GM12878 (cell line): Measurements from ENCODE around the gene CSF2. TPM values are rescaled to one million over a fixed set of nuclear protein-coding genes. Genes with fewer than 3 reads are reported as not detected.

Experiments used
- ATAC-seq: fragments of 200-7000 bp; cut with Tn5 transposase; 3 replicates; pipeline ENCODE4 v1.9.1; 2020; ENCODE audit warnings: mild to moderate bottlenecking, moderate library complexity
- BruUV-seq: library from RNA; stranded (reverse); fragments of 400-500 nt; replicated peaks from 2 replicates; lab custom pipeline; 2021; lab: Mats Ljungman, UMichigan
- CTCF ChIA-PET: fragments of 300-600 bp; sonication (Branson Sonifier 250); formaldehyde crosslinking; extraction: SDS; loops from one replicate; lab custom pipeline; 2021; ENCODE audit warnings: inconsistent platforms; lab: Yijun Ruan, JAX
- POLR2A ChIA-PET: fragments of 350-600 bp; formaldehyde crosslinking; extraction: SDS; loops from one replicate; lab custom pipeline; 2021; ENCODE audit warnings: inconsistent platforms; lab: Charles Lee
- RAD21 ChIA-PET: fragments of 300-600 bp; sonication (Branson Sonifier 250); formaldehyde crosslinking; loops from one replicate; lab custom pipeline; 2023; ENCODE audit warnings: antibody characterized with exemption; ENCODE audit not compliant: unreplicated experiment; lab: Charles Lee
- SMC1A ChIA-PET: fragments of 300-600 bp; sonication (Branson Sonifier 250); formaldehyde crosslinking; loops from one replicate; lab custom pipeline; 2023; ENCODE audit not compliant: unreplicated experiment, uncharacterized antibody; lab: Charles Lee
- DNase-seq: peaks from one replicate; pipeline ENCODE4 v3.0.0-alpha.2; 2011; ENCODE audit warnings: low read depth, low spot score
- FAIRE-seq: peaks from 3 replicates; lab custom pipeline; 2011; peaks lifted over from hg19 to GRCh38; lab: Jason Lieb, UNC
- H2AFZ ChIP-seq: 2 replicates; pipeline ENCODE4 v1.6.0; 2011; ENCODE audit warnings: low read depth, low read length, control low read depth; ENCODE audit not compliant: control insufficient read depth
- H3K27ac ChIP-seq: 2 replicates; pipeline ENCODE4 v1.5.1; 2011; ENCODE audit warnings: control low read depth; ENCODE audit not compliant: control insufficient read depth, insufficient read depth
- H3K27me3 ChIP-seq, 2 experiments: replicated peaks in 1 of 2; 2 replicates each; pipeline versions ENCODE4 v1.6.0 to v1.6.1; 2011; ENCODE audit warnings: low read length in 1 of 2; ENCODE audit not compliant: control insufficient read depth in 2 of 2, insufficient read depth in 2 of 2
- H3K36me3 ChIP-seq, 2 experiments: 2 replicates each; pipeline ENCODE4 v1.5.1; 2011; ENCODE audit warnings: low read length in 1 of 2; ENCODE audit not compliant: control insufficient read depth in 2 of 2, insufficient read depth in 2 of 2
- H3K4me1 ChIP-seq: 2 replicates; pipeline ENCODE4 v1.6.1; 2011; ENCODE audit warnings: mild to moderate bottlenecking, low read length, moderate library complexity, mixed read lengths; ENCODE audit not compliant: control insufficient read depth, insufficient read depth
- H3K4me2 ChIP-seq: 2 replicates; pipeline ENCODE4 v1.6.0; 2011; ENCODE audit warnings: control low read depth; ENCODE audit not compliant: control insufficient read depth, insufficient read depth
- H3K4me3 ChIP-seq: fragments of 200-600 bp; sonication (generic); 2 replicates; pipeline ENCODE4 v1.5.1; 2016
- H3K79me2 ChIP-seq: 2 replicates; pipeline ENCODE4 v1.6.0; 2011; ENCODE audit warnings: low read length; ENCODE audit not compliant: control insufficient read depth, insufficient read depth
- H3K9ac ChIP-seq: 2 replicates; pipeline ENCODE4 v1.8.0; 2011; ENCODE audit warnings: low read length, control low read depth, mixed read lengths; ENCODE audit not compliant: control insufficient read depth, insufficient read depth
- H3K9me3 ChIP-seq: replicated peaks from 3 replicates; pipeline ENCODE4 v1.5.1; 2011; ENCODE audit warnings: mild to moderate bottlenecking, low read length; ENCODE audit not compliant: control insufficient read depth, insufficient read depth
- H4K20me1 ChIP-seq: 2 replicates; pipeline ENCODE4 v1.6.0; 2011; ENCODE audit not compliant: control insufficient read depth, insufficient read depth
- BACH1 ChIP-seq: fragments of 450-650 bp; IDR thresholded peaks from 2 replicates; pipeline ENCODE4 v1.6.1; 2017; ENCODE audit warnings: mild to moderate bottlenecking, borderline replicate concordance
- BRCA1 ChIP-seq: IDR thresholded peaks from 2 replicates; pipeline ENCODE4 v1.6.1; 2011; ENCODE audit warnings: low read depth, low read length, improper control_type of control experiment
- CBX5 ChIP-seq: sonication (generic); IDR thresholded peaks from 2 replicates; pipeline ENCODE4 v1.6.1; 2016; ENCODE audit warnings: low read depth, moderate library complexity, mild to moderate bottlenecking, inconsistent platforms
- MTA2 ChIP-seq: fragments of 450-650 bp; IDR thresholded peaks from 2 replicates; pipeline ENCODE4 v1.6.1; 2016; ENCODE audit warnings: low read depth, mild to moderate bottlenecking, moderate library complexity
- MYC ChIP-seq: IDR thresholded peaks from 2 replicates; pipeline ENCODE4 v1.6.1; 2011; ENCODE audit warnings: mild to moderate bottlenecking, low read length, moderate library complexity, inconsistent platforms; ENCODE audit not compliant: insufficient read depth, insufficient replicate concordance, insufficient read length, severe bottlenecking
- NBN ChIP-seq: fragments of 450-650 bp; IDR thresholded peaks from 2 replicates; pipeline ENCODE4 v1.6.1; 2016
- NFXL1 ChIP-seq: fragments of 450-650 bp; IDR thresholded peaks from 2 replicates; pipeline ENCODE4 v1.6.1; 2017; ENCODE audit warnings: antibody characterized with exemption, mild to moderate bottlenecking, borderline replicate concordance
- NRF1 ChIP-seq: conservative IDR thresholded peaks from 2 replicates; pipeline ENCODE4 v1.6.1; 2011; ENCODE audit warnings: mild to moderate bottlenecking, low read depth, low read length, improper control_type of control experiment
- SIN3A ChIP-seq: IDR thresholded peaks from 2 replicates; pipeline ENCODE4 v1.6.1; 2012; ENCODE audit warnings: low read depth, low read length, improper control_type of control experiment
- SIX5 ChIP-seq: IDR thresholded peaks from 2 replicates; pipeline ENCODE4 v1.6.1; 2011; ENCODE audit warnings: mild to moderate bottlenecking, low read depth, low read length, moderate library complexity; ENCODE audit not compliant: severe bottlenecking
- SPI1 ChIP-seq: IDR thresholded peaks from 2 replicates; pipeline ENCODE4 v1.6.1; 2011; ENCODE audit warnings: low read depth, mild to moderate bottlenecking, low read length, moderate library complexity, borderline replicate concordance; ENCODE audit not compliant: insufficient read depth
- SRF ChIP-seq, 2 experiments: IDR thresholded peaks; 2 replicates each; pipeline ENCODE4 v1.6.1; 2011; ENCODE audit warnings: low read depth in 2 of 2, low read length in 2 of 2, mild to moderate bottlenecking in 1 of 2, moderate library complexity in 1 of 2
- SUZ12 ChIP-seq: fragments of 200-600 bp; sonication (generic); IDR thresholded peaks from one replicate; pipeline ENCODE4 v1.6.1; 2018; ENCODE audit warnings: antibody characterized with exemption, mild to moderate bottlenecking; ENCODE audit not compliant: unreplicated experiment
- TCF12 ChIP-seq: IDR thresholded peaks from 2 replicates; pipeline ENCODE4 v1.6.1; 2011; ENCODE audit warnings: low read depth, mild to moderate bottlenecking, low read length
- in situ Hi-C: fragments of 300-500 bp; cut with MboI; formaldehyde crosslinking; loops from 9 replicates; pipeline ENCODE4 v1.14.3; 2018; ENCODE audit warnings: mixed read lengths
- intact Hi-C: fragments of 100-400 bp; cut with micrococcal nuclease; formaldehyde crosslinking; loops from one replicate; pipeline ENCODE4 v1.14.2; 2022; ENCODE audit not compliant: unreplicated experiment
- polyA plus RNA-seq, 11 experiments: library from polyadenylated mRNA; depleted of rRNA in 4 of 11; unstranded in 6 of 11; stranded (reverse) in 5 of 11; fragments of >200 nt; fragmentation: Nextera tagmentation in 4 of 11; fragmentation: Illumina TruSeq in 1 of 11; extraction: Ambion mirVana in 4 of 11; extraction: Trizol in 1 of 11; gene quantifications; 1 replicate in 1 of 11; 2 replicates in 10 of 11; pipeline versions ENCODE4 v1.2.1 to v1.2.3, GENCODE V29; 2011 to 2016; ENCODE audit warnings: inconsistent platforms in 2 of 11, missing spikeins in 2 of 11, low read depth in 1 of 11
- total RNA-seq, 4 experiments: library from RNA; depleted of rRNA in 3 of 4; stranded (reverse); fragments of >200 nt in 3 of 4; fragmentation: Illumina TruSeq in 1 of 4; extraction: Trizol in 1 of 4; gene quantifications; 2 replicates each; pipeline versions ENCODE4 v1.2.1 to v1.2.3, GENCODE V29; 2013 to 2021
- TF ChIP-seq, protein P1 (sequence below): fragments of 450-650 bp; formaldehyde crosslinking; IDR thresholded peaks from 2 replicates; pipeline ENCODE4 v1.4.0; 2020; ENCODE audit warnings: mild to moderate bottlenecking, moderate library complexity
- TF ChIP-seq, protein P2 (sequence below): fragments of 450-650 bp; IDR thresholded peaks from 2 replicates; pipeline ENCODE4 v1.6.1; 2016; ENCODE audit warnings: mild to moderate bottlenecking
- TF ChIP-seq, protein P3 (sequence below): IDR thresholded peaks from 2 replicates; pipeline ENCODE4 v1.6.1; 2012; ENCODE audit warnings: low read depth, low read length, improper control_type of control experiment
- TF ChIP-seq, protein P4 (sequence below): IDR thresholded peaks from 2 replicates; pipeline ENCODE4 v1.6.1; 2012; ENCODE audit warnings: low read depth, low read length, improper control_type of control experiment

CSF2 gene
- total and polyA plus RNA-seq, 10 of the 15 experiments (the other 5 are each of a cell fraction or from before 2014, with no cell fraction given), result 0.15 to 2.0 (median 0.69) TPM; not detected in 2

DNA sequence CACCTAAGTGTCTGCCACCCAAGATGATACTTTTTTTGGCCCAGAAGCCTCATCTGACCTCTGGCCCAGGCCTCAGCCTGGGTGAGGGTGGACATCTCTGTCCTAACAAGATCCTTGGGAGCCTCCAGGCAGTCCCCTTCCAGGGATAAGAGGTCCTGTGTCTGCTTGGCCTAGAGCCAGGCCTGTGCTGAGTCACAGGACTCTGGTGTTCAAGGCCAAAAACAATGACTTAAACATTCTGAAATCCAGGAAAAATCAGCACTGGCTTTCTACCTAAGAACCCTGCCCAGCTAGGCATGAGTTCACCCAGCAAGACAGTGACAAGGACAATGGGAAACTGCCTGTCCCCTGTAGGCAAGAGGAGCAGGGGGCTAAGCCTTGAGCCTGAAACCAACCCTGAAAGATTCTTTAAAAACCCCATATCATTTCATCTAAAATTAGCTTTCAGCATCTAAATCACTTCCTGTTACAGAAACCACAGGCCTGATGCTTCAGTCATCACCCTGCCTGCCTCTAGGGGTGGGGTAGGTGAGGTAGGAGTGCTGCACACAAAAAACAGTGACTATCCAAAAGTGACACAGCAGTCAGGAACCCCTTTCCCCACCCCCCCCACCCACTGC is 29.9 kb downstream of the CSF2 start:
- peak; percentile 78 for DNase-seq
- H3K9me3 ChIP-seq, result no peaks in the 10 kb centered on the region
- peak overlapping the region; percentile 95 for H3K4me2 ChIP-seq
- H2AFZ ChIP-seq, result no peak overlapping the region; the same call in 1 of the 2 replicates
- BruUV-seq, result no TSS peak
- RAD21 ChIA-PET, result interaction anchor here (1.0 kb wide), 1 partner anchor 74 kb away, joined by 3 read pairs; no protein-coding TSS in a partner anchor
- H4K20me1 ChIP-seq, result no peaks in the 10 kb centered on the region
- no peaks in the 10 kb centered on the region for H3K79me2 ChIP-seq
- H3K9ac ChIP-seq, result peak overlapping the region; percentile 70
- intact Hi-C loops, result loop anchor here (1.0 to 2.0 kb wide), 3 partner anchors 39 to 387 kb away; partner anchors contain the start of gene IRF1
- 0 out of 2 replicates have a peak overlapping the region, but pooled peaks have one; percentile 14 for H3K4me3 ChIP-seq
- H3K27me3 ChIP-seq, result no peaks in the 10 kb centered on the region
- H3K27ac ChIP-seq, result peak overlapping the region; percentile 98
- POLR2A ChIA-PET, result interaction anchor here (0.6 kb wide), 1 partner anchor 895 kb away, joined by 4 read pairs; no protein-coding TSS in a partner anchor
- CTCF ChIA-PET, result interaction anchor here (1.2 to 1.9 kb wide), 2 partner anchors 41 to 87 kb away, joined by 4 to 7 read pairs; no protein-coding TSS in a partner anchor
- FAIRE-seq, result peak; percentile 59
- SMC1A ChIA-PET, result interaction anchor here (1.2 to 1.6 kb wide), 2 partner anchors 33 to 87 kb away, joined by 3 to 5 read pairs; no protein-coding TSS in a partner anchor
- in situ Hi-C loops, result no loop called here
- H3K36me3 ChIP-seq, result no peaks in the 10 kb centered on the region
- ATAC-seq, result peak; percentile 76
- peaks cover 67% of the 10 kb centered on the region for H3K4me1 ChIP-seq
- TF ChIP-seq, protein P1, sequence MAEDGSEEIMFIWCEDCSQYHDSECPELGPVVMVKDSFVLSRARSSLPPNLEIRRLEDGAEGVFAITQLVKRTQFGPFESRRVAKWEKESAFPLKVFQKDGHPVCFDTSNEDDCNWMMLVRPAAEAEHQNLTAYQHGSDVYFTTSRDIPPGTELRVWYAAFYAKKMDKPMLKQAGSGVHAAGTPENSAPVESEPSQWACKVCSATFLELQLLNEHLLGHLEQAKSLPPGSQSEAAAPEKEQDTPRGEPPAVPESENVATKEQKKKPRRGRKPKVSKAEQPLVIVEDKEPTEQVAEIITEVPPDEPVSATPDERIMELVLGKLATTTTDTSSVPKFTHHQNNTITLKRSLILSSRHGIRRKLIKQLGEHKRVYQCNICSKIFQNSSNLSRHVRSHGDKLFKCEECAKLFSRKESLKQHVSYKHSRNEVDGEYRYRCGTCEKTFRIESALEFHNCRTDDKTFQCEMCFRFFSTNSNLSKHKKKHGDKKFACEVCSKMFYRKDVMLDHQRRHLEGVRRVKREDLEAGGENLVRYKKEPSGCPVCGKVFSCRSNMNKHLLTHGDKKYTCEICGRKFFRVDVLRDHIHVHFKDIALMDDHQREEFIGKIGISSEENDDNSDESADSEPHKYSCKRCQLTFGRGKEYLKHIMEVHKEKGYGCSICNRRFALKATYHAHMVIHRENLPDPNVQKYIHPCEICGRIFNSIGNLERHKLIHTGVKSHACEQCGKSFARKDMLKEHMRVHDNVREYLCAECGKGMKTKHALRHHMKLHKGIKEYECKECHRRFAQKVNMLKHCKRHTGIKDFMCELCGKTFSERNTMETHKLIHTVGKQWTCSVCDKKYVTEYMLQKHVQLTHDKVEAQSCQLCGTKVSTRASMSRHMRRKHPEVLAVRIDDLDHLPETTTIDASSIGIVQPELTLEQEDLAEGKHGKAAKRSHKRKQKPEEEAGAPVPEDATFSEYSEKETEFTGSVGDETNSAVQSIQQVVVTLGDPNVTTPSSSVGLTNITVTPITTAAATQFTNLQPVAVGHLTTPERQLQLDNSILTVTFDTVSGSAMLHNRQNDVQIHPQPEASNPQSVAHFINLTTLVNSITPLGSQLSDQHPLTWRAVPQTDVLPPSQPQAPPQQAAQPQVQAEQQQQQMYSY (CRISPR knock-in tag), result no peak
- TF ChIP-seq NFXL1, result no peak
- no peak for TF ChIP-seq SUZ12
- TF ChIP-seq SRF (IDR thresholded peaks at IDR 0.05; ENCODE audit: low read depth in 2 of 2, low read length in 2 of 2), result no peak
- TF ChIP-seq, protein P2, sequence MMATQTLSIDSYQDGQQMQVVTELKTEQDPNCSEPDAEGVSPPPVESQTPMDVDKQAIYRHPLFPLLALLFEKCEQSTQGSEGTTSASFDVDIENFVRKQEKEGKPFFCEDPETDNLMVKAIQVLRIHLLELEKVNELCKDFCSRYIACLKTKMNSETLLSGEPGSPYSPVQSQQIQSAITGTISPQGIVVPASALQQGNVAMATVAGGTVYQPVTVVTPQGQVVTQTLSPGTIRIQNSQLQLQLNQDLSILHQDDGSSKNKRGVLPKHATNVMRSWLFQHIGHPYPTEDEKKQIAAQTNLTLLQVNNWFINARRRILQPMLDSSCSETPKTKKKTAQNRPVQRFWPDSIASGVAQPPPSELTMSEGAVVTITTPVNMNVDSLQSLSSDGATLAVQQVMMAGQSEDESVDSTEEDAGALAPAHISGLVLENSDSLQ, result peak; percentile 72
- no peak for TF ChIP-seq CBX5
- no peak for TF ChIP-seq SIX5
- TF ChIP-seq, protein P3, sequence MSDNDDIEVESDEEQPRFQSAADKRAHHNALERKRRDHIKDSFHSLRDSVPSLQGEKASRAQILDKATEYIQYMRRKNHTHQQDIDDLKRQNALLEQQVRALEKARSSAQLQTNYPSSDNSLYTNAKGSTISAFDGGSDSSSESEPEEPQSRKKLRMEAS, result no peak
- TF ChIP-seq NBN, result peak; percentile 56; the same call in 1 of the 2 replicates
- 0 out of 2 replicates have a peak, but pooled peaks have one; percentile 4 for TF ChIP-seq TCF12
- TF ChIP-seq, protein P4, sequence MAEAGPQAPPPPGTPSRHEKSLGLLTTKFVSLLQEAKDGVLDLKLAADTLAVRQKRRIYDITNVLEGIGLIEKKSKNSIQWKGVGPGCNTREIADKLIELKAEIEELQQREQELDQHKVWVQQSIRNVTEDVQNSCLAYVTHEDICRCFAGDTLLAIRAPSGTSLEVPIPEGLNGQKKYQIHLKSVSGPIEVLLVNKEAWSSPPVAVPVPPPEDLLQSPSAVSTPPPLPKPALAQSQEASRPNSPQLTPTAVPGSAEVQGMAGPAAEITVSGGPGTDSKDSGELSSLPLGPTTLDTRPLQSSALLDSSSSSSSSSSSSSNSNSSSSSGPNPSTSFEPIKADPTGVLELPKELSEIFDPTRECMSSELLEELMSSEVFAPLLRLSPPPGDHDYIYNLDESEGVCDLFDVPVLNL, result no peak
- TF ChIP-seq BRCA1, result no peak
- TF ChIP-seq SIN3A, result no peak
- peak; percentile 72 for TF ChIP-seq MTA2
- TF ChIP-seq BACH1, result peak; percentile 28; the same call in 1 of the 2 replicates
- peak; percentile 80; the same call in 1 of the 2 replicates for TF ChIP-seq SPI1
- TF ChIP-seq MYC, result no peak
- TF ChIP-seq NRF1, result no peak
